WI38 (cell line): ENCODE data around the gene MRPS21.

Source experiments
- H3K4me3 ChIP-seq: 2 replicates; pipeline ENCODE4 v1.5.1; 2011; ENCODE audit warnings: low read depth, mild to moderate bottlenecking, control low read depth, low read length
- TF ChIP-seq, protein P1 (sequence below): IDR thresholded peaks from 2 replicates; pipeline ENCODE4 v1.5.1; 2012; ENCODE audit warnings: low read depth, mild to moderate bottlenecking, control low read depth, low read length

Gene MRPS21

DNA sequence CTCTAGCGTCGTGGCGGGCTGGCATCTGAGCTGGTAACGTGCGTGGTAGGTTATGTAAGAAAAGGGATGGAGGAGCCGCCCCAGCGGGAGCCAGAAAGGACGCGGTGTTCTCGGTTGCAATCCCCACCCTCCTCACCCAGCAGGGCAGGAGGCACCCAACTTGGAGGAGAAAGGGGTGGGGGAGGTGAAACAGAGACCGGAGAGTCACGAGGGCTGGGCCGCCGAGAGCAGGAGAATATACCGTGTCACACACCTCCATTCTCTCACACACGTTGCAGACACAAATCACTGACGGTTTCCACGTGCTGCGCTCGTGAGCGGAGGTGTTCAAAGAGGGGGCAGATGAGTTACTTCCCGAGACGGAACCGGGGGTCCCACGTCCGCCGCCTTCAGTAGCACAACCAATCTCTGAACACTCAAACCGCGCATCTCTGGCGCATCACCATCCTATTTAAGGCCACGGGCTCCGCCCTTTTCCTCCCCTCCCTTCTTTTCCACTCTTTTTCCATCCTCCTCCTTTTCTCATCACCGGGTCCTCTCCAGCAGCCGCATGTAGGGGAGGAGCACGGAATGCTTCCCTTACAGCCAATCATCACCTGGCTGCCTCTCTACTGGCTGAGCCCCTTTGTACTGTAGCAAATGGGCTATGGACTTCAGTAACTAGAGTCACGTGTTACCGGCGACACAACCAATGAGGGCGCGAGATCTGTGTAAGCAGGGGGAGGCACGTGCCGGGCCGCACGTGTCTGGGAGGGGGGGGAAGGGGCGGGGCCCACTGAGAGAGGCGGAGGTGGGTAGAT lies 11.7 kb upstream of the MRPS21 start, which contains the start of gene CIART:
TSS of gene CIART (plus strand) at position 797 of the 800 bp plus-strand sequence. CDS start 714 bp downstream, outside the sequence.
- TF ChIP-seq, protein P1, sequence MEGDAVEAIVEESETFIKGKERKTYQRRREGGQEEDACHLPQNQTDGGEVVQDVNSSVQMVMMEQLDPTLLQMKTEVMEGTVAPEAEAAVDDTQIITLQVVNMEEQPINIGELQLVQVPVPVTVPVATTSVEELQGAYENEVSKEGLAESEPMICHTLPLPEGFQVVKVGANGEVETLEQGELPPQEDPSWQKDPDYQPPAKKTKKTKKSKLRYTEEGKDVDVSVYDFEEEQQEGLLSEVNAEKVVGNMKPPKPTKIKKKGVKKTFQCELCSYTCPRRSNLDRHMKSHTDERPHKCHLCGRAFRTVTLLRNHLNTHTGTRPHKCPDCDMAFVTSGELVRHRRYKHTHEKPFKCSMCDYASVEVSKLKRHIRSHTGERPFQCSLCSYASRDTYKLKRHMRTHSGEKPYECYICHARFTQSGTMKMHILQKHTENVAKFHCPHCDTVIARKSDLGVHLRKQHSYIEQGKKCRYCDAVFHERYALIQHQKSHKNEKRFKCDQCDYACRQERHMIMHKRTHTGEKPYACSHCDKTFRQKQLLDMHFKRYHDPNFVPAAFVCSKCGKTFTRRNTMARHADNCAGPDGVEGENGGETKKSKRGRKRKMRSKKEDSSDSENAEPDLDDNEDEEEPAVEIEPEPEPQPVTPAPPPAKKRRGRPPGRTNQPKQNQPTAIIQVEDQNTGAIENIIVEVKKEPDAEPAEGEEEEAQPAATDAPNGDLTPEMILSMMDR, result no peak

DNA sequence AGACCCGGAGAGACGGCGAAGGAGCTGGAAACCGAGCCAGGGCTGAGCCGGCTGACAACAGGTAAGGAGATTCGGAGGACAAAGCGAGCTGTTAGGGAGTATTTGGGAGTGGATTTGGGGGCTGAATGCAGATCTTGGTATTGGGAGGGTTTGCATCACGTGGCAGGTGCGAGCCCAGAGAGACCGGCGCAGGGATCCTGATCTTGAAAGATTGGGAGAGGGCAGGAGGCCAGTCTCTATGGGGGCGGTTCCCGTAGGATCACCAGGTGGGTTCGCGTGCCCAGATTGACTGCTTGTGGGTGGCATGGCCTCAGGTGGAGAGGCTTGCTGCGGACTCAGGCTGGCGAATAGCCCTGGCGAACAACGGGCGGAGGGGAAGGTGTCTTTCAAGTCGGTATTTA lies 11.1 kb upstream of the MRPS21 start:
- peak overlapping the region; percentile 61 for H3K4me3 ChIP-seq

More for the DNA sequence above, 11.7 kb upstream of the MRPS21 start, which contains the start of gene CIART:
- peak within 1 kb of the TSS; percentile 61 for H3K4me3 ChIP-seq

DNA sequence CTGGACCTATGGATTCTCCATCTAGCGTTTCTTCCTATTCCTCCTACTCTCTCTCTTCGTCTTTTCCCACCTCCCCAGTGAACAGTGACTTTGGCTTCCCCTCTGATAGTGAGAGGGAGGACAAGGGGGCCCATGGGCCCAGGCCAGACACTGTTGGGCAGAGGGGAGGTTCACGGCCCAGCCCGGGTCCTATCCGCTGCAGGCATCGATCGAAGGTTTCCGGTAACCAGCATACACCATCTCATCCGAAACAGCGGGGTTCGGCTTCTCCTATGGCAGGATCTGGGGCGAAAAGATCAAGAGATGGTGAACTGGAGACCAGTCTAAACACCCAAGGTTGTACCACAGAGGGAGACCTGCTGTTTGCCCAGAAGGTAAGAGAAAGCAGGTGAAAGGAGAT lies 10.4 kb upstream of the MRPS21 start:
- TF ChIP-seq, protein P1, result no peak
- peak overlapping the region; percentile 61; the same call in 1 of the 2 replicates for H3K4me3 ChIP-seq

More for the DNA sequence above, 11.1 kb upstream of the MRPS21 start:
- TF ChIP-seq, protein P1, result no peak

DNA sequence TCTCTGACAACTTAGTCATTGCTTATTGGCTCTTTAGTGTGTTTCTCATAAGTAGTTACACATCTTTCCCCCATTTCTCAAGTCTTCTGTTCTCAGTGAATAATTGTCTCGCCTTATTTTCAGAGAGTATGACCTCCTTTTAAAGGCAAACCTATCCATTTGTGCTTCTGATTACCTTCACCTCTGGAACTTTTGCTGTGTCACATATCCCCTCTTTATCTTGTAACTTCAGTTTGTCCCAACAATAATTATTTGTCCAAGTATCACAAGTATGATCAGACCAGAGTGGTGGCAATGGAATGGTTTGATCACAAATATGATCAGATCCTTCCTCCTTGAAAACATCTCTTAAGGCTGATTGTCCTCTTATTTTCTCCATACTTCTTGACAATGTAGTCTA lies 5.3 kb upstream of the MRPS21 start:
- no peak overlapping the region for H3K4me3 ChIP-seq
- TF ChIP-seq, protein P1, result no peak

DNA sequence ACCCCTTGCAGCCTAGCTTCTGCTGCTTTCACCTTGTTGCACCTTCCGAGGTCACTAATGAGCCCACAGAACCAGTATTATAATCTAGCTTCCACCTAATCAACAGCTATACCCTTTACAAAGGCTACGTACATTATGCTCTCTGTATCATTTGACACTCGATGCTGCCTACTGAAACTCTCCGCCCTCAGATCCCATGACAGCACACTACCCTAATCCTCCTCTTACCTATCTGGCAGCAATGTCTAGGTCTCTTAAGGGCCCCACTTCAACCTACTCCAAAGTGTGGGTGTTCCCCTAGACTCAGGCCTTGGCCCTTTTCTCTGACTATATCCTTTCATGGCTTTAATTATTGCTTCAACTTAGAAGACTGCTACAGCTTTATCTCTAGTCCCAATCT lies 4.8 kb upstream of the MRPS21 start:
- TF ChIP-seq, protein P1, result no peak
- H3K4me3 ChIP-seq, result no peak overlapping the region

DNA sequence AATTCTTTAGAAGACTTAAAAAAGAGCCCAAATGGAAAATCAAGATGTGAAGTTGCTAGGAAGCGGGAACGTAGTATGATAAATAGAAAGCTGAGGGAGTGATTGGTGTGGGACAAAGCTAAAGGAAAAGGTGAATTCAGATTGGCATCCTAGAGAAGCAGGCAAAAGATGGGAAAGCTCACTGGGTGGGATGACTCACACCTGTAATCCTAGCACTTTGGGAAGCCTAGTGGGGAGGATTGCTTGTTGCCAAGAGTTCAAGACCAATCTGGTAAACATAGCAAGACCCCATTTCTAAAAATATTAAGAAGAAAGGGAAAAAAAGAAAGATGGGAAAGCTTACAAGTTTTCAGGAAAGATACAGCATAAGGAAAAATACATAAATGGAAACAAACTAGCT lies 1.8 kb downstream of the MRPS21 start:
- TF ChIP-seq, protein P1, result no peak
- no peak overlapping the region for H3K4me3 ChIP-seq

DNA sequence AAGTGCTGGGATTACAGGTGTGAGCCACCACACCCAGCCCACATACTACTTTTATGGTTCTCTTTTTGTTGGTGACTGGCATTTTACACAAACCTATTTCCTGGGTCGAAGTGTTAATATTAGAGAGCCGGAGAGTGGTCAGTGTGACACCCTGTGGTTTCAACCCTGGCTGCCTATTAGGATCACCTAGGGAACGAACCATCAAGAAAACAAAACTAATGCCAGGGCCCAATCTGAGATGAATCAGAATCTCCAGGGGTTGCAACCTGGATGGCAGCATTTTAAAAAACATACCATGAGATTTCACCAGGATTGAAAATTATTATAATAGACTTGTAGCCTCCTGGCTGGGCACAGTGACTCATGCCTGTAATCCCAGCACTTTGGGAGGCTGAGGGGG lies 6.1 kb downstream of the MRPS21 start:
- TF ChIP-seq, protein P1, result no peak
- H3K4me3 ChIP-seq, result no peak overlapping the region
